Mucosa of stomach (tissue), 1 donor: ENCODE results near the gene MKKS.

ENCODE experiments used
- H3K27me3 ChIP-seq: one replicate; pipeline ENCODE4 v1.7.0; 2013; ENCODE audit warnings: mild to moderate bottlenecking, low read length; ENCODE audit not compliant: control insufficient read depth, insufficient read depth
- H3K36me3 ChIP-seq: one replicate; pipeline ENCODE4 v1.7.0; 2013; ENCODE audit warnings: low read length; ENCODE audit not compliant: control insufficient read depth, insufficient read depth
- H3K4me1 ChIP-seq: one replicate; pipeline ENCODE4 v1.7.0; 2013; ENCODE audit warnings: mild to moderate bottlenecking, low read length; ENCODE audit not compliant: control insufficient read depth, insufficient read depth
- H3K4me3 ChIP-seq: one replicate; pipeline ENCODE4 v1.7.0; 2013; ENCODE audit warnings: low read length
- H3K9ac ChIP-seq: one replicate; pipeline ENCODE4 v1.7.0; 2013; ENCODE audit warnings: mild to moderate bottlenecking, low read length, moderate library complexity
- H3K9me3 ChIP-seq: one replicate; pipeline ENCODE4 v1.7.0; 2013; ENCODE audit warnings: mild to moderate bottlenecking, low read length, moderate library complexity; ENCODE audit not compliant: control insufficient read depth
- donor health status: Pancreatic carcinoma.

The MKKS gene

DNA sequence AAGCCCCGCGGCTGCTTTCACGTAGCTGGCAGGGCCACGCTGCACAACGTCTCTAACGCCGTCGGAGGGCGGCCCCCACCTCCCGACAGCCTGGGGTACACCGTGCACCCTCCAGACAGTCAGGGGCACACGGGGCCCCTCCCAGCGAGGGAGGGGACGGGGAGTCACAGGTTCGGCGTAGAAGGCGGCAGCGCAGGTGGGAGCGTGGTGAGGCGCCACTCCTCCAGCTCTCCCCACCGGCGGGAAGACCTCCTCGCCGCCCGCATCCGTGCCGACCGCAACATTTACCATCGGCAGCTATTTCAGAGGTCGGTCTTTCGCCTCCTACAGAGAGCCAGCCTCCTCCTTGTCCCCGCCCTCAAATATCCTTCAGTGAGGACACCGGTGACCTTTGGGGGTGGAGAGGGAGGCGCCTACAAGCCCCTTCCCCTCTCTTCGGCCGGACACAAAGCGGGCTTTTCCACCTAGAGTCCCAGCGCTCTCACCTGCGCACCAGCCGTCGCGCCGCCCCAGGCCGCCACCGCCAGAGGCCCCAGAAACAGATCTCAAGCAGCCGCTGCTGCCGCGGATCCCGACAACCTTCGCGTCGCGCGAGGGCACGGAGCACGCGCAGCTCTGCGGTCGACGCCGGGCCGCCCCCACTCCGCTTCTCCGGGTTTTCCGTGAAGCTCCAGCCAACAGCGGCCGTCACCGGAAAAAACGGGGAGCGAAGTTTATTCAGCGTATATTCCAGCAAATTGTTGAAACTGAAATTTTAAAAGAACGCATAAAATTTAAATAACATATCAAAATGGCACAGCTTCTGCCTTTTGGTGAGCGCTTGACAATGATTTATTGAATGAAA, at the start of gene MKKS:
TSS of gene MKKS (minus strand) at position 600 of the 844 bp plus-strand sequence. CDS start 20,708 bp downstream, outside the sequence.
- peaks cover 22% of the 10 kb centered on the region for H3K4me1 ChIP-seq
- no peaks in the 10 kb centered on the region for H3K9me3 ChIP-seq

DNA sequence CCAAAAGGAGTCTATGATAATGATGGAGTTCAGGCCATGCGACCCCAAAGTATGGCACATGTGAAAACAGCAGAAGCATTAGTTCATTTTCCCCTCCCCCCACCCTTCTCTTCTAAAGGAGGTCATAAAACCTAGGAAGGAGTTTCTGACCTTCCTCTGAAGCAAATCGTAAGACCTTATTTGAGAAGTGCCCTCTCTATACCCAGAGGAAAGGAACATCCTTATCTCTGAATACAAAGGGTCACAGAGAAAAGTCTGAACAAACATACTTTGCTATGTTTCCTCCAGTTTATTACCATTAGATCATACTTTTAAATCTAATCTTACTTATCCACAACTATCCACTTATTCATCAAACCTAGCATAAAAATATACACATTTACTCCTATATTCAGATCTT, 49.7 kb upstream of the MKKS start:
- Histone ChIP-seq H3K36me3 (no peaks in the 10 kb centered on the region), H3K27me3 (no peaks in the 10 kb centered on the region), H3K4me3 (no peak overlapping the region), H3K9me3 (no peaks in the 10 kb centered on the region), H3K9ac (no peak overlapping the region), H3K4me1 (peaks cover 5% of the 10 kb centered on the region)

More for the DNA sequence above, at the start of gene MKKS:
- Histone ChIP-seq H3K4me3 (peak within 1 kb of the TSS; percentile 75), H3K36me3 (no peaks in the 10 kb centered on the region), H3K27me3 (no peaks in the 10 kb centered on the region), H3K9ac (peak within 1 kb of the TSS; percentile 90)

DNA sequence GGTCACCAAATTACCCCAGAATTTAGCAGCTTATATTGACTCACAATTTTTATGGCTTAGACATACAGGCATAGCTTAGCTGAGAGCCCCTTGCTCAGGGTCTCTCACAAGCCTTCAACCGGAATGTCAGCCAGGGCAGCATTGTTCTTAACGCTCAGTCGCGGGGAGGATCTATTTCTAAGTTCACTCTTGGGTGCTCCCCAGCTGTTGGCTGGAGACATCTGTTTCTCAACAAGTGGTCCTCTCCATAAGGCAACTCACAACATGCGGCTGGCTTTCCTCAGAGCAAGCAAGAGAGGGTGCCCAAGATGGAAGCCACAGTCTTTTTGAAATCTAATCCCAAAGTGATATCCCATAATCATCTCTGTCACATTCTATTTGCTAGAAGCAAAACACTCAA, 47.7 kb upstream of the MKKS start:
- no peaks in the 10 kb centered on the region for H3K27me3 ChIP-seq
- H3K4me1 ChIP-seq: peaks cover under 1% of the 10 kb centered on the region
- no peaks in the 10 kb centered on the region for H3K9me3 ChIP-seq

DNA sequence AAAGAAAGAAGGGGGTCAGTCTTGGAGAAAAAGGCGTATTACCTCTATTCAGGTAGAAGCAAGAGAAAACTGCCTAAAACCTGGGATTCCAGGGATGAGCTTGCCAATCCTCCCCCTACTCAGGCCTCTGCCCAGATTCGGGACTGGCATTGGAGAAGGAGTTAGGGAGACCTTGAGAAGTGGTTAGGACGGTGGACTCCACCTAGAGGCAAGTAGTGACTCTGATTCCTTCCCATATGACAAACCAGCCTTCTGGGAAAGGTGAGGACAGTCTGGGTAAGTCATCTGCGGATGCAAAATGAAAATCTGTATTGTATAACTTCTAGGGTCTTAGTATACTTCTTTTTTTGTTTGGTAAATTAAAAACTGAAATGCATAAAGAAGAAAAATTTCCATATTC, 44.9 kb upstream of the MKKS start:
- Histone ChIP-seq H3K4me3 (no peak overlapping the region), H3K36me3 (no peaks in the 10 kb centered on the region), H3K9ac (no peak overlapping the region), H3K27me3 (no peaks in the 10 kb centered on the region), H3K9me3 (no peaks in the 10 kb centered on the region), H3K4me1 (peaks cover 5% of the 10 kb centered on the region)

More for the DNA sequence above, 47.7 kb upstream of the MKKS start:
- Histone ChIP-seq H3K4me3 (no peak overlapping the region), H3K9ac (no peak overlapping the region), H3K36me3 (no peaks in the 10 kb centered on the region)

DNA sequence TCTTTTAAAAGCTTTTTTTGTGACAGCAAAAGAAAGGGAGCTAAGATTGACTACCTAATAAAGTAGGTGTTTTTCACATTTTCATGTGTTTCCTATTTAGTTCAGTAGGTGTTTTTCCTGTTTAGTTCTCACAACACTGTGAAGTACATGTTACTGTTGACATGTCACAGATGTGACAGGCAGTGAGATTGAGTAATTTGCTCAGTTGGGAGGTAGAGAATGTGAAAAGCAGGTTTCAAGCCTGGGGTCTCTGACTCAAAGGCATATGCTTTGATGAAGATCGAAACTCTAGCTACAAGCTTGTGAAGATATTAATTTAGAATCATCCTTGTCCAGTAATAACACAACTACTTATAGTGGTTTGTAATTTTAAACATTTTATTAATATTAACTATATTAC, 44.2 kb upstream of the MKKS start:
- H3K4me1 ChIP-seq: peaks cover 5% of the 10 kb centered on the region
- no peak overlapping the region for H3K9ac ChIP-seq
- no peak overlapping the region for H3K4me3 ChIP-seq
- H3K36me3 ChIP-seq: no peaks in the 10 kb centered on the region
- no peaks in the 10 kb centered on the region for H3K27me3 ChIP-seq
- no peaks in the 10 kb centered on the region for H3K9me3 ChIP-seq

DNA sequence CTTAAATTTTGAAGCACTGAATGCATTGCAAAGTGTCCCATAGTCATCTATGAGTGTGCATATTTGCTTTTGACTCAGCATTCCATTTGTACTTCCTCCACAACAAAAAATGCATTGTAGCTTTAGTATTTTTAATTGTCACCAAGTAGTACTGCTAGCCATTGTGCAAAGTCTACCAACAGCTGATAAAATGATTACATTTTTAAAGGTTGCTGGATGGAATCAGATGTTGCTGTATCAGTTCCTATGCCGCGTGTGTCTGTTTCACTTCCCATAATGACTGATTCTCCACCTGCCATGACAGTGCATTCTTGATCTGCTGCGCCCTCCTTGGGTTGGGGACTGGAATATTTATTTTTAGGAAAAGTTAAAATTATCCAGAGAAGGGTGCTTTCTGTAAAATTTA, 42.3 kb upstream of the MKKS start:
- no peak overlapping the region for H3K4me3 ChIP-seq
- peaks cover 5% of the 10 kb centered on the region for H3K4me1 ChIP-seq
- H3K9ac ChIP-seq: no peak overlapping the region
- H3K36me3 ChIP-seq: no peaks in the 10 kb centered on the region
- H3K9me3 ChIP-seq: no peaks in the 10 kb centered on the region
- no peaks in the 10 kb centered on the region for H3K27me3 ChIP-seq

DNA sequence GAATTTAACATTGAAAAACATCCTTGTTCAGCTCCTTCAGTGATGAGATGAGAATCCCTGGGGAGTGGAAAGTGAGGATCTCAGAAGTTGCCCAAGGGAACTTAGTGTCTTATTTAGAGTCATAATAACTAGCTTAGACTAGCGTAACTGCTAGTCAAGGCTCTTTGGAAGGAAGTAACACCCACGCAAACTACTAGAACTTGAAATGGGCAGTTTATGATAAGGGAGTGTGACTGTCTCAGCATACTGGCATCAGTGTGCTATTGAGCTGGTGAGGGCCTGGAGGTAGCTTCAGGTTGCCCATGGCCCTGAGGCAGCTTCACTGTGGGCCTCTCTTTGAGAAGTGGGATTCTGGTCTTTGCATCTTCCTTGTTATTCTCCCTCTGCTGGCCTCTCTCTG, 41.2 kb upstream of the MKKS start:
- H3K36me3 ChIP-seq: no peaks in the 10 kb centered on the region
- H3K9ac ChIP-seq: no peak overlapping the region
- H3K4me1 ChIP-seq: peaks cover 5% of the 10 kb centered on the region
- no peaks in the 10 kb centered on the region for H3K9me3 ChIP-seq
- no peak overlapping the region for H3K4me3 ChIP-seq
- no peaks in the 10 kb centered on the region for H3K27me3 ChIP-seq

DNA sequence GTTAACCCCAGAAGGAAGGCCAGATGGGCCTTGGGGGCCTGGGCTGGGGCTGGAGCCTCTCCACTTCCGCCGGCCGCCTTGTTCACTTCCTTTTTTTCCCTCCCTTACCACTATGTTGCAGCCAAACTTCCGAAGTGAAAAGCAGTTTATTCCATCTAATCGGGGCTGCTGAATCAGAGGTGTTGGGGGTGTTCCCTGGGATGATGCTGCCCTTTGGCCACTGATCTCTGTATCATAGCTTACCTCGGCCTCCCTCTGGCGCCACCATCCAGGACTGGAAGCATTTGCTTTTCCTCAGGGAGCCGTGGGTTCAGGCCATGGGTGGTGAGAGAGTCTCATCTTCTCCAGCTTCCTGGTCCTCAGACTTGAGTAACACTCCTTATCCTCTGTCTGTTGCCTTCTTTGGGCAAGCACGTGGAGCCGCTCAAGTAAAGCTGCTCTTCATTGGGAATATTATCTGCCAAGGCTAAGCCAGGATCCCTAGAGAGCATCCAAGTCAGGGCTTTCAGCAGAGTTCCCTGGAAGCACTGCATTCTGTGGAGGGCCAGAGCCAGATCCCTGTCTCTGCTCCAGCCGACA, 40.7 kb upstream of the MKKS start:
- H3K4me1 ChIP-seq: peaks cover 7% of the 10 kb centered on the region
- H3K4me3 ChIP-seq: no peak overlapping the region
- H3K27me3 ChIP-seq: no peaks in the 10 kb centered on the region
- H3K9ac ChIP-seq: no peak overlapping the region
- no peaks in the 10 kb centered on the region for H3K9me3 ChIP-seq
- H3K36me3 ChIP-seq: no peaks in the 10 kb centered on the region

DNA sequence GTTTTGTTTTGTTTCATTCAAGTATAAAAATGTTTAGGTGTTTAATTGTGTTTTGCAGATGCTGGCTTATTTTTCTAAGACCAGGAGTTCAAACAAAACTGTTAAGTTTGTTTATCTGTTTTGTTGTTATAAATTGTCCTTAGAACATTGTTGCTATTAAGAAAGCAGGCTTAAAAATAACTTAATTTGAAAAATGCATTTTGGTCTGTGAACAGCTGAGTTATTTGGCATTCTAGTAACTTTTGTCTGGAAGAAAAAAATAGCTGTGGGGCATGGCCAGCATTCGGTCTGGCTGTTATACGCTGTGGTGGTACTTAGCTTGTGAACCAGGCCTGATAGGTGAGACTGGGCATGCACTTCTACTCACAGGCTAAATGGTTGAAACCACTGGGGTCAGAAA, 38.8 kb upstream of the MKKS start:
- H3K36me3 ChIP-seq: no peaks in the 10 kb centered on the region
- no peaks in the 10 kb centered on the region for H3K27me3 ChIP-seq
- no peak overlapping the region for H3K9ac ChIP-seq
- H3K9me3 ChIP-seq: no peaks in the 10 kb centered on the region
- no peak overlapping the region for H3K4me3 ChIP-seq
- peaks cover 21% of the 10 kb centered on the region for H3K4me1 ChIP-seq

DNA sequence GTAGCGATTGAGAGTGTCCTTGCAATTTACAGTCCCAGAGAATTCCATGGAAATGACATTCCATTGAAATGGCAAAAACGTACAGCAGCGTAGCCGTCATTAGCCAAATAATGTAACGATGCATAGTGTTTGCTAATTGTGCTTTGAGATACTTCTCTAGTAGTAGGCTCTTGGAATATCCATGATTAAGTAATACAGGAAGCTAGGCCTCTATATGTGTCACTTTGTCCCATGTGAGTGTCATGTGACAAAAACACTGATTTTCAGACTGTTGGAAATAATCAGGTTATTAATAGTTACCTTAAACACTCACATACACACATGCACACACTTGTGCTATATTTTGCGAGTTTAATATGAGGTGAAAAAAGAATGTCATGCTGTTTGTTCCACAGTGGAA, 36.3 kb upstream of the MKKS start:
- no peaks in the 10 kb centered on the region for H3K9me3 ChIP-seq
- no peak overlapping the region for H3K4me3 ChIP-seq
- H3K36me3 ChIP-seq: no peaks in the 10 kb centered on the region
- H3K9ac ChIP-seq: no peak overlapping the region
- no peaks in the 10 kb centered on the region for H3K27me3 ChIP-seq
- H3K4me1 ChIP-seq: peaks cover 24% of the 10 kb centered on the region

DNA sequence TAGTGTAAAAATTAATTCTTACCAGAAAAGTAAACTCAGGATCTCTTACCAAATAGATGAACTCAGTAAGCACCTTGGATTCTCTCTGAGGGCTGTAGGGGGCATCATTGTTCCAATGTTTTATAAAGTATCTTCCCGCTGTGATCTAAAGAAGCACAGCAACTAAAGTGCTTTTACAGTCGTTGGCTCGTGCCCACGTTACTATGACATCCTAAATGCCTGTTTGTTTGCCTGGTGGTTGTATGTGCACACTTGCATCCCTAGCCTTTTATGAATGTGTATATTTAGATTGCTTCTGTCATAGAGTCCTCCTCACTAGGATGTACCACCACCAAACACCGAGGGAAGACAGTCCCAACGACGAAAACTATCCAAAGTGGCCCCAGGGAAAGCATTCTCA, 35.6 kb upstream of the MKKS start:
- Histone ChIP-seq H3K36me3 (no peaks in the 10 kb centered on the region), H3K4me3 (no peak overlapping the region), H3K9ac (no peak overlapping the region), H3K27me3 (no peaks in the 10 kb centered on the region), H3K4me1 (peaks cover 22% of the 10 kb centered on the region), H3K9me3 (no peaks in the 10 kb centered on the region)

DNA sequence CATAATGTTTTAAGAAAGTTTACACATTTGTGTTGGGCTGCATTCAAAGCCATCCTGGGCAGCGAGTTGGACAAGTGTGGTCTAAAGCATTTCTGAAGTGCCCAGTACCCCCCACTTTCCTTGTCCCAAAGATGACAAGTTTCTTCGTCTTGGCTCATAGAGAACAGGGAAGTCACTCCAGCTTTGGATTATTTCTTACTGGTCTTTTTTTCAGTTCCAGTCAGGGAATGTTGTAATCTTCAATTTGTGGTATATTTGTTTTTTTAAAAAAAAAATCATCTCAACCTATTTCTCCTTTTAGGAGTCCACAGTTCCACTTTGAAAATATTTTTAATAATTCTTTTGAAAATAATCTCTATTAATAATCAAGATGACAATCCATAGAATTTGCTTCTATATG, 35.0 kb upstream of the MKKS start:
- no peak overlapping the region for H3K4me3 ChIP-seq
- no peak overlapping the region for H3K9ac ChIP-seq
- H3K4me1 ChIP-seq: peaks cover 22% of the 10 kb centered on the region
- H3K27me3 ChIP-seq: no peaks in the 10 kb centered on the region
- H3K36me3 ChIP-seq: no peaks in the 10 kb centered on the region
- no peaks in the 10 kb centered on the region for H3K9me3 ChIP-seq
